ENCODE data around the gene UROC1.

UROC1 gene

GRCh38 chr3:126551121-126551838, 33.7 kb upstream of the UROC1 start:
- no peak for DNase-seq (ENCODE audit: extremely low spot score)

GRCh38 chr3:126550488-126551051, 33.0 kb upstream of the UROC1 start:
- DNase-seq (ENCODE audit: extremely low spot score), result no peak
- POLR2A ChIA-PET, result no interaction called here
- TF ChIP-seq CTCF (IDR thresholded peaks at IDR 0.05; ENCODE audit: control extremely low read depth, extremely low read depth, low read depth, missing control alignments), result no peak
- CTCF ChIA-PET, result no interaction called here

More at GRCh38 chr3:126551121-126551838, 33.7 kb upstream of the UROC1 start:
- CTCF ChIA-PET, result no interaction called here
- POLR2A ChIA-PET, result no interaction called here
- no peak for TF ChIP-seq CTCF (IDR thresholded peaks at IDR 0.05; ENCODE audit: control extremely low read depth, extremely low read depth, low read depth, missing control alignments)

- no peak for TF ChIP-seq CTCF (IDR thresholded peaks at IDR 0.05; ENCODE audit: control extremely low read depth, extremely low read depth, low read depth, missing control alignments)
- no peak for DNase-seq (ENCODE audit: extremely low spot score)
- ChIA-PET POLR2A (no interaction called here), CTCF (no interaction called here)
Measured at GRCh38 chr3:126549861-126550487, 32.4 kb upstream of the UROC1 start.

DNA sequence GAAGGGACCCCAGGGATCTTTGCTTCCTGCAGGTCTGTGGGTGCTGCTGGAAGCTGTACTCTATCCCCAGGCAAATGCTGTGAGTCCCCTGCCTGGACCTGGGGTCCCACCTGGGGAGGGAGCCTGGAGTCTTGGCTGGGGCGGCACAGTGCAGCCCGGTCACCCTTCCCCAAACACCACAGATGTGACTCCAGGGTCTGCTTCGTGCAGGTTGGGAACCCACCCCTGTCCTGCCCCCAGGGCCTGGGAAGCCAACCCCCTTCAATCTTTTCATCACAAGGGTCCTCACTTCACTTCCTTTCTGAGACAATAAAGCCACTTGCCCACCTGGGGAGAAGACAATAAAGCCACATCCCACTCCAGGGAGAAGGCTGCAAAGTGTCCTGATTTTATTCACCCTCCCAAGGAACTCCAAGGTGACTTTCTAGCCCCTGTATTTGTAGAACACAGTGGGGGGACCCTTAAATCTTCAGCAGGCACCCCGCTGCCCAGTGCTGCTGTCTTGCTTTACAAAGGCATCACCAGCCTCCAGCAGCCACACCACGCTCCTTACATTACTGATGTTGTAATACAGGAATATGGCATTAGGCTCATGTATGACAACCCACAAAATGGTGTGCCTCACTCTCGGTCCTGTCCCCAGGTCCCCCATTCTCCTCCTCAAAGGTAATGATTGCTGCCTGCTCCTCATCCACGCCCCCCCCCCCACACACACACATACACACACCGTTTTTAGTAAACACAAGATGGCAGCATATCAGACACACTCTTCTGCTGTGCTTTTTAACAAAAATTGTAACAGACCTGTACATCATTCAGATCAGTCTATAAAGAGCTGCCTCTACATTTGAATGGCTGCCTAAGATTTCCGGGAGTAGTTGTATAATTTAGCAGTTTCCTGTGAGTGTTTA, 31.2 kb upstream of the UROC1 start:
- DNase-seq (ENCODE audit: extremely low spot score), result no peak
- CTCF ChIA-PET, result no interaction called here
- POLR2A ChIA-PET, result no interaction called here
- no peak for TF ChIP-seq CTCF (IDR thresholded peaks at IDR 0.05; ENCODE audit: control extremely low read depth, extremely low read depth, low read depth, missing control alignments)

DNA sequence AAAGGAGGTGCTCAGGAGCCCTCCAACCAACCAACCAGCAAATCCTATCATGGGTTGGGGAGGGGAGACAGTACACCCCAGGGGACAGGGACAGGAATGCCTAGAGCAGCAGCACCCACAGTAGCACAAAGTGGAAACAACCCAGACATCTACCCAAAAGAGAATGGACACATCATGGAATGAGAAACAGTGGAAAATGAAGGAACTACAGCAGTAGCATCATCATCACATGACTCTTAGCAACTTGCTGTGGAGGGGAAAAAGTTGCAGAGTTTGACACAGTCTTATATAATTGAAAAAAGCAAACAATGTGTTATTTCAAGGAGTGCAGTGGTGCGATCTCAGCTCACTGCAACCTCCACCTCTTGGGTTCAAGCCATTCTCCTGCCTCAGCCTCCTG, 30.1 kb upstream of the UROC1 start:
- no peak for TF ChIP-seq CTCF (IDR thresholded peaks at IDR 0.05; ENCODE audit: control extremely low read depth, extremely low read depth, low read depth, missing control alignments)
- ChIA-PET CTCF (interaction anchor here (1.3 kb wide), 1 partner anchor 25 kb away, joined by 5 read pairs; no protein-coding TSS in a partner anchor), POLR2A (no interaction called here)
- DNase-seq (ENCODE audit: extremely low spot score), result no peak
